ENCODE measurements around the gene VAV2.

DNA sequence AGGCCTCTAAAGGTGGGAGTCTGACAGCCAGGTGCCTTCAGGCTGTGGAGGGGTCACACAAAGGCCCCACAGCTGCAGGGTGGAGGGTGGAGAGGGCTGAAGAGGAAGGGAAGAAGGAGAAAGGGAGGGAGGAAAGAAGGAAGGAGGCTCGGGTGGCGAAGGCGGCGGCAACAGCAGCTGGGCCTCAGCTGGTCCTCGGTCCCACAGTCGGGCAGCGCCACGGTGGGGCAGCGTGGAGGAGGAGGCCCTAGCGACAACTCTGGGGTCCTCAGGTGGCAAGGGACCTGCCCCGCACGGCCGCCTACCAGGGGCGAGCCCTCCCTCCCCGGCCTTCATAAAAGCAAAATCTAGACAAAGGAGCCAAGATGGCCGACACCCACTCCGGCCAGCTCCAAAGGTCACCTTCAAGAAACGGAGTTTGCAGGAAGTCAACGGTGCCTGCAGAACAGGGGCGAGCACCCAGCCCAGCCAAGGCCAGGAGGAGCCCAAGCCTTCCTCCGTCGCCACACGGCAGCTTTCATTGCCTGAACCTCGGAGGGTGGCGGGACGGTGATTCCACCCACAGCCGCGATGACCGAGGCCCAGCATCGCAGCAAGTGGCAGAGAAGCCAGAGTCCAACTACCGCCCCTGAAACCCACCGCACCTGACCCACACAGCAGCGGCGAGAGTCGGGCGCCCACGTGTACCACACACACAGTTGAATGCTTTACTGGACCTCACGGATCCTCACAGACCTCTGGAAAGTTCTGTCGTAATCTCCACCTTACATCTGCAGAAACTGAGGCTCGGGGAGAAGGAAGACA lies 98.7 kb downstream of the VAV2 start:
- TF ChIP-seq POLR2A (IDR thresholded peaks at IDR 0.05) = no peak
- TF ChIP-seq, protein P1, sequence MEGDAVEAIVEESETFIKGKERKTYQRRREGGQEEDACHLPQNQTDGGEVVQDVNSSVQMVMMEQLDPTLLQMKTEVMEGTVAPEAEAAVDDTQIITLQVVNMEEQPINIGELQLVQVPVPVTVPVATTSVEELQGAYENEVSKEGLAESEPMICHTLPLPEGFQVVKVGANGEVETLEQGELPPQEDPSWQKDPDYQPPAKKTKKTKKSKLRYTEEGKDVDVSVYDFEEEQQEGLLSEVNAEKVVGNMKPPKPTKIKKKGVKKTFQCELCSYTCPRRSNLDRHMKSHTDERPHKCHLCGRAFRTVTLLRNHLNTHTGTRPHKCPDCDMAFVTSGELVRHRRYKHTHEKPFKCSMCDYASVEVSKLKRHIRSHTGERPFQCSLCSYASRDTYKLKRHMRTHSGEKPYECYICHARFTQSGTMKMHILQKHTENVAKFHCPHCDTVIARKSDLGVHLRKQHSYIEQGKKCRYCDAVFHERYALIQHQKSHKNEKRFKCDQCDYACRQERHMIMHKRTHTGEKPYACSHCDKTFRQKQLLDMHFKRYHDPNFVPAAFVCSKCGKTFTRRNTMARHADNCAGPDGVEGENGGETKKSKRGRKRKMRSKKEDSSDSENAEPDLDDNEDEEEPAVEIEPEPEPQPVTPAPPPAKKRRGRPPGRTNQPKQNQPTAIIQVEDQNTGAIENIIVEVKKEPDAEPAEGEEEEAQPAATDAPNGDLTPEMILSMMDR (IDR thresholded peaks at IDR 0.05) = no peak

Measured in adrenal gland (tissue), 5 donors.